HG03575 (cell line): ENCODE data around the gene TTC28.
"Not testable (repeated sequence)": the region's sequence is repeated elsewhere in the genome, so short reads cannot be mapped to it uniquely, and the experiment has no call there.

Experiments used
- ATAC-seq: cut with Tn5 transposase; IDR thresholded peaks from one replicate; pipeline ENCODE4 v1.9.1; 2021; ENCODE audit not compliant: unreplicated experiment, insufficient number of reproducible peaks, low FRiP score; ENCODE audit errors: extremely low read depth

The TTC28 gene

DNA sequence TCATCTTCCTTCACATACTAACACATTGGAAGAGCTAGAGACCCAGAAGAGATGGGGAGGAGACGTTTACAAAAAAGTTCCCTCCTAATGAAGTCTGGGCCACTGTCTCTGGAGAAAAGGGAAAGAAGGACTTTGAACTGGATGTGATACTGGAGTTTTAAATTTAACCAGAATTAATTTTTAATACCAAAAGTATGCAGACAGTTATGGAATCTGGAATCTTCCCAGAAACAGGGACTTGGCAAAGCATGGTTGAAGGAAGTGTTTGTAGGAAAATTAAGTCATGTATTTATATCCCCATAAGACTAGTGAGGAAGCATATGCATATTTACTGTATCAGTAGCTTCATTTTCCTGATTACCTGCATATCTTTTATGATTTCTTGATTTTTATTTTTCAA is 215.5 kb downstream of the TTC28 start:
- no peak for ATAC-seq

DNA sequence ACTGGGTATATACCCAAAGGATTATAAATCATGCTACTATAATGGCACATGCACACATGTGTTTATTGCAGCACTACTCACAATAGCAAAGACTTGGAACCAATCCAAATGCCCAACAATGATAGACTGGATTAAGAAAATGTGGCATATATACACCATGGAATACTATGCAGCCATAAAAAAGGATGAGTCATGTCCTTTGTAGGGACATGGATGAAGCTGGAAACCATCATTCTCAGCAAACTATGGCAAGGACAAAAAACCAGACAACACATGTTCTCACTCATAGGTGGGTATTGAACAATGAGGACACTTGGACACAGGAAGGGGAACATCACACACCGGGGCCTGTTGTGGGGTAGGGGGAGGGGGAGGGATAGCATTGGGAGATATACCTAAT is 216.2 kb downstream of the TTC28 start:
- ATAC-seq = not testable (repeated sequence)

DNA sequence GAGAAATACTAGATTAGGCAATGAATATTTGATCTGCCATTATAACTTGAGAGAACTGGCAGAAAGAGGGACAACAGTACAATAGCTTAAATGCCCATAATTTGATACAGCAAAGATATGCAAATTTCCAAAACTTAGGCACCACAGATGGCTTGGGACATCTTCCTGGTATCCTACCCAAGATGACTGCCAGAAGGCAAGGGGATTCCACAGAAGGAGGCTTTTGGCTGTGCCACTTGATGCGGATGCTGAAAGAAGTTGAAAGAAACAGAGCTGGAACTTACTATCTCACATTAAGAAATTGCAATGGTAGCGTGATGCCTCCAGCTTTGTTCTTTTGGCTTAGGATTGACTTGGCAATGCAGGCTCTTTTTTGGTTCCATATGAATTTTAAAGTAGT is 216.7 kb downstream of the TTC28 start:
- ATAC-seq = no peak

DNA sequence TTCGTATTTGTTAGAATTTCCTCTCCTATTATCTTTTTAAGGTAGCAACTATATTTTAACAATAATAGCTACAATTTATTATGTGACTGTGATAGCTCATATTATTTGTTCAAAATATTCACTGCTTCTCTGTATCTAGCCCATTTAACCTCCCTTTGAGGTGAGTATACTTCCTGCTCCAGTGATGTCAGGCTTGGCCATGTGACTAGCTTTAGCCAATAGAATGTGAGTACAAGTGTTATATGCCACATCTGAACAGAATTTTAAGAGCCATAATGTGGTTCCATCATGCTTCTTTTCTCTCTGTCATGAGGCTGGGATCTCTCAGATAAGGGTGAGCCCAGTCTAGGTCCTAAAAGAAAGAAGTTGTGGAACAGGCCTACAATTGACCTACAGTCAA is 217.6 kb downstream of the TTC28 start:
- ATAC-seq = no peak

DNA sequence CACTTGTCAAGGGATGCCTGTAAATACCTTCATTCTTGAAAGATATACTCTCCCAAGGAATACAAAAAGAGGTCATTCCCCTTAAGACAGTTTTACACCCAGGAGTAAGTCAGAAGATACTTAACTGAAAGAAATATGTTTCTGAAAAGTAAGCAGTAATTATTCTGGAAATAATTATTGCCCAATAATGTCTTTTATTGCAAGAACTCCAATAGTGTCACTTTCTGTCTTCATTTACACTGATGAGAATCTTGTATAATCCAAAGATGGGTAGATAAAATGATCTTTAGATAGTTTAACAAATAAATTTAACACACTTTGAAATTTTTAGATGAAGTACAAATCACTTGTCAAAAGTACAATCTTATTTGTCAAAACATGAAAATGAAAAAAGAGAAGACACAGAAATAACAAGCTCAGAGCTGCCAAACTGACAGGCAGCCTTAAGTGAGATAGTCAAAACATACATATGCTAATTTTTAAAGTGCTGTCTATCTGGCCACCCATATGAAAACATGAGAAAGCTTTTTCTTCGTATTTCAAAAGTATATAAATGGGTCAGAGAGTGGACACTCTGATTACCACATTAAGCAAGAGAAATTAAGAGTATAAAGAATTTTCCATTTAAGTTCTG is 225.1 kb downstream of the TTC28 start:
- no peak for ATAC-seq

DNA sequence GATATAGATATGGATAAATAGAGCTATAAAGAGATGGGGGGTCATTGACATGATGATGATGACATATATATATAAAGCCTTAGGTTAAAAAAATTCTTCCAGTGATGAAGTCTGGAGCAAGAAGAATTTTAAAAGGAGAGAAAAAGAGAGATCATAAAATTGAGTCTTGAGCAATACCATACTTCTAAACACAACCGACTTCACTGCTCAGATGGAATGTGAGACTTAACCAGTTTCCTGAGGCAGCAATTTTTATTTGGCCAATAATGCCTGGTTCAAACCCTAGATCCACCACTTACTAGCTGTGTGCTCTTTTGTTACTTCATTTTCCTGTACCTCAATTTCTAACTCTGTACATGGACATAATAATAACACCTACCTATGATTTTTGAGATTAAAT is 229.5 kb downstream of the TTC28 start:
- no peak for ATAC-seq

DNA sequence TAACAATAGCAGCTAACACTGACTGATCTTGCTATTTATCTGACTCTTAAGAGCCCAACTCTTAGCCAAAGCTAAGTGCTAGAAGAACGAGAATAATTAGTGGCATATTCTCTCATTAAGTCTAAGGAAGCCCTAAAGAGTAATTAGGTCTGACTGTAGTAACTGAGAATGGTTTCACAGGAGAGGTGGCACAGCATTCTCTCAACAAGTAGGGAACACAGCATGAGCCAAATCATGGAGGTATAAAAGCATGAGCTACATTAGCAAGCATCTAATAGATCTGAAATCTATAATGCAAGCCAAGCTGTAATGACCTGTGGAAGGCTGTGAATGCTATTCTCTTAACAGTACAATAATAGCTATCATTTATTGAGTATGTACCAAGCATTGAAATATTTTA is 230.6 kb downstream of the TTC28 start:
- ATAC-seq = no peak

DNA sequence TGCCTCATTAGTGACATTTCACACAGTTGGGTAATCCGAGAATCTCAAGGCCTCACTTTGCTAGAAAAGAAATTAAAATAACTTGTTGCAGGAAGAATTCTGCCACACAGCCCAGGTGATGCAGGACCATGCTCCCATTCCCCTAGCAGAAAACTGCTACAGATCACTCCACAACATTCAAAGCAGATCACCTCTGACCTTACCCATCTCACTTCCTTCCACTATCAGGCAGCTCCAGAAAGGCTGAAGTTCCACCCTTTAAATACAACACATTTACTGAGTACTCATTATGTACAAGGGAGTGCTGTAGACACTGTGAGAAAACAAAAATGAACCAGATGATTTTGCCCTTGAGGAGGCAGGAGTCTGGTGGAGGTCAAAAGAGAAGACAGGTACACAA is 231.0 kb downstream of the TTC28 start:
- no peak for ATAC-seq

DNA sequence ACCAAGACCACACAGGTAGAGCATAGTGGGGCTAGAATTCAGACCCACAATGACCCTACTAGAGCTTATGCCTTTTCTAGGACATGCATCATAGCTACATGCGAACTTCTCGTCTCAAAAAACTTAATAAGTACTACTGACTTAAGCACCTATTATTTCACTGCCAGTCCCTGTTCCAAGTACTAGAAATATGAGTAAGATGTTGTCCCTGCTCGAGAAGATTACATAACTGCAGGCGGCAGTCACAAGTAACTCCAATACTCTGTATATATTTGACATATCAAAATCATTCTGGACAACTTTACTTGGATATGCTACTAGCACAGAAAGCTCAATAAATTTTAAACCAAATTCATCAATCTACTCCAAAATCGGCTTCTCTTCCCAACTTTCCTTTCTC is 235.0 kb downstream of the TTC28 start:
- no peak for ATAC-seq

DNA sequence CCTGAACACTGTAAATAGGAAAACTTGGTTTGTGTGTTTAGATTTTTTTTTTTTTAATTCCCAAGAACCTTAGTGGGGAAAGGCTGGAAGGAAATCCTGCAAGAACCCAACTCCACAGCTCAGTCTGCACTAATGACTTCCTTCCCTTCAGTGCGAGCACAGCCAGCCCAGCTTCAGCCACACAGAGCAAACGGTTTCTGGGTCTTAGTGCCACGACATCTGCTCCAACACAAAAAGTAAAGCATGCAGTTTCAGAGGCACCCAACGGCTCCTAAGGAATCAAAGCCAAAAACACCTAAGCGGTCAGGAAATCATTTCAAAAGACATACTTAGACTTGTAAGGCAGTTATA is 236.1 kb downstream of the TTC28 start:
- no peak for ATAC-seq

DNA sequence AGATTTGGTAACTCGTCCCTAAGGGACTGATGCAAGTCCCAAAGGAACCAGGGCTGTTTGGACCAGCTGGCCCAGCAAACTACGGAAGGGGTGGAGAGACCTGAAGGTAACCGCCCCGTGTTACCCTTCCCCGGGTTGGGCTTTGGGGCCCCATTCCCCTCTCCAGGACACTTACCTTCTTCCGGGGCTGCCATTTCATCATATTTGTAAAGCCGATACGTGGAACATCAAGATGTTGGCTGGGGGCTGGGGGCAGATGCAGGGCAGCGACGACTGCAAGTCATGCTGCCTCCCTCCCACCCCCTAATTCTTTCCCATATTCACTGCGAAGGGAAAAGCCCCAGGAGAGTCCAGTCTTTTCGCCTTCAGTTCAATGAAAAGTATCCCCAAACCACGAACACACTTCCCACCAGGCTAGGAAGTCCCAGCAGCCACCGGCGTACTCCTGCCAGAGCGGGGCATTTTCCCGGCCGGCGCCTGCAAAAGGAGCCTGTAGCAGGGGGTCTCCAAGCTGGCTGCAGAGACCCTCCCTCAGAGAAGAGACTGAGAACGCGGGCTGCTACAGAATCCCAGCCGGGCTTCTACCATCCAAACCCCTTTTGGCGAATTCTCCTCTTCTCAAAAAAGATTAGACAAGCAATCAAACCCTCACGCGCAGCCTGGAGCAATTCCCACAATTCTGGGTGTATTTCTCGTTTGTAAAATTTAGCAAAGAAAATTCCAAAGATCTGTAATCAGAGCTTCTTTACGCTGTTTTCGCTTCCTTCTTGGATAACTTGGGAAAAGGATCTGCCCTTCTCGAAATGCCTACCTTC is 236.7 kb downstream of the TTC28 start:
- ATAC-seq = no peak

DNA sequence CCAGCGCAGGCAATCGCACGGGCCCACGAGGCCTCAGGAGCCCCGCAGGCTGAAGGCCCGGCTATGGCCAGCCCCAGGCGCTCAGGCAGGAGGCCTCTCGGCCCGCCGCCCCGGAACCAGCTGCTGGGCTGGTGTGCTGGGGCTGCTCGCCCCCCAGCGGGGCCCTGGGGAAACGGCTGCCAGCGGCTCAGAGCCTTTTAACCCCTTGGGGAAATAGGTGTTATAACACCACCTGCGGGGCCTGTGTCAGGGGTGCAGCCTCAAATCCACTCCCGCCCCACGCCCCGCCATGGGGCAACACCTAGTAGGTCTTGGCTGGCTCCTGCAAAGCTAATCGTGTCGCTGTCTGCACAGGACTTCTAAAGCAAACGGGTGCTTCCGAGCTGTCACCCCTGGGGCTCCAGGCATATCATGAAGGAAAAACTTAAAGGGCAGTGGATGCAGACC is 237.4 kb downstream of the TTC28 start:
- no peak for ATAC-seq

DNA sequence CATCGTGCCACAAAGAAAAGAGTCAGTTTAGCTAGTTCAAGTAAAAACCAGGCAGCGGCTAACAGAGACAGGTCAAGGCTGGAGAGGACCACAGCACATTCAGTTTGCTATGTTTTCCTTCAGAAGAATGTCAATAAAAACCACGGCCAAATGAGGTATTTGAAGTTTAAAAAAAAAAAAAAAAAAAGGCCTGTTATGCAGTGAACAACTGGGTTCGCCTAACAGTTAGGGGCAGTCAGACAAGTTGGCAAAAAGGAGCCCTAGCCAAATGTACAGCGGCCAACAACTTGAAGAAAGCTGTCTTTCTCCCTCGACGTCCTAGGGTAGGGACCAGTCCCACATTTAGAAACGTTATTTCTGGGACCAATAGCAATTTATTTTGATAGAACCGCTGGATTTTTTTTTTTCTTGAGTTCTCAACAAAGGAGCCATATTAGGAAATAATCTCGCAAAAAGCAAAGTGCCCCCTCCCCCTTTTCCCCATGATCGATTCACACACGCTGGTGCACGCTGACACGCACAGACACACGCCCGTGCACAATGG is 237.8 kb downstream of the TTC28 start:
- ATAC-seq = no peak

DNA sequence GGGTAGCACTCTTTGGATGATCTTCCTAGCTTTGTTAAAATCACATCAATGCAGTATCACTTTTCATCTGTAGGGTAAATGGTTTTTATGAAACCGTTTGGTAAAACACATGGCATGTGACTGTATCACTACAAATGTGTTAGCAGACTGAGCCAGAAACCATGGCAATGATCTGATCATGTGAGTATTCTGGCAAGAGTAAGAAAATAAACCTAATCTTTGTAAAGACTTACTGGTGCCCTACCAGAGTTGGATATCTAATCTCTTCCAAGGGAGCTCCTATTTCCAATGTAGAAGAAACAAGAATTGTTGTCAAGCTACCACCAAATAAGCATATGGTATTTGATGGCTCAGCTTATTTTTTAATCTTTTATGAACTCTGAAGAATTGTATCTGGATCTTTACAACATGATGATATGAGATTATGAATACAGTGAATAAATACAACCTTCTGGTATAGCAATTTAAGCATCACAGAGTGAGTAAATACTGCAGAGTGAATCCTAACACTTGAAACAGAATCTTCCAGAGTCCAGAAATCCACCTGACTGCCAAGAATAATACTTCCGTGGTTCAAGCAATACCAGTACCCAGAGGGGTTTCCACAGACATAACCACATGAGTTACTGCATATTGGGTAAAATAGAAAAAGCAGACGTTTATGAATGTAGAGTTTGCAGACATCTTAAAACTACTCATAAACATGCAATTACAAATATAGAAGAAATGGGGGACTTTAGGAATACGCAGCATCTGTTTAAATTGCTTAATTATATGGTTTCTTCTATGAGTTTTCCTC is 238.8 kb downstream of the TTC28 start:
- ATAC-seq = no peak

DNA sequence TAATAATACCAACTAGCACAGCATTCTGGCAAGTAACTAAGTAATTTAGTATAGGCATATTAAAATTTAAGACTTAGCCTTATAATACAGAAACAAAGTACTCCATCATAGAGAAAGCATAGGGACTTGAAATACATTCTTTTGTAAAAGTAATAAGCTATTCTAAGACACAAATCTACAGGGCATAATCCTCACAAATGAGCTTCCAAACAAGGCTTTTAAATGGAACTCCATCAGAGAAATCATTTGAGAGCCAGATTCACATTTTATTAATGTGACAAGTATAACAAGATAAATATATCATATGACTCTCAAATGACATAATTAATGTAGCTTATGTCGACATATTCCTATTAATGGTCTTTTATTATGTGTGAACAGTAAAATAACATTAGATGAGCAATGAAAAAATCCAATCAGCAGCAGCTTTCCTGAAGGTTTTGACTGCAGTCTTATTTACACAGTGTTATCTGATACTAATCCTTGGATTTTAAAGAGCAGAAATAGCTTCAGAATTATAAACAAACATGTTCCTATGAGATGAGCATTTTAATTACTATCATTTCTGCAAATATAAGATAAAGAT is 241.4 kb downstream of the TTC28 start:
- no peak for ATAC-seq

DNA sequence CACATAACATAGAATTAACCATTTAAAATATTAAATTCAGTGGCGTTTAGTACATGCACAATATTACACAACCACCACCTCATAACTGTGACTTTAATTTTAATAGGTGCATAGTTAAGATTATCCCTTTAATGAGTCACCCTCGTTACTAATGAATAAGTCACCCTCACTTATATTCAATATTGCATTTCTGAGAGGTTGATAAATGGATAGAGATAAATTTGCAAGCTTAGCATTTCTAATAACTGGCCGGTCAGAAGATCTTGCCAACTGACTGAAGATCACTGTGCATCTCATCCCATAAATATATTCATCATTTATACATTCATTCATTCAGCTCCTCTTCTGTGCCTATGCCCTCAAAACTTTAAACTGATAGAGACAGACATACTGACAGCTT is 243.7 kb downstream of the TTC28 start:
- ATAC-seq = no peak

DNA sequence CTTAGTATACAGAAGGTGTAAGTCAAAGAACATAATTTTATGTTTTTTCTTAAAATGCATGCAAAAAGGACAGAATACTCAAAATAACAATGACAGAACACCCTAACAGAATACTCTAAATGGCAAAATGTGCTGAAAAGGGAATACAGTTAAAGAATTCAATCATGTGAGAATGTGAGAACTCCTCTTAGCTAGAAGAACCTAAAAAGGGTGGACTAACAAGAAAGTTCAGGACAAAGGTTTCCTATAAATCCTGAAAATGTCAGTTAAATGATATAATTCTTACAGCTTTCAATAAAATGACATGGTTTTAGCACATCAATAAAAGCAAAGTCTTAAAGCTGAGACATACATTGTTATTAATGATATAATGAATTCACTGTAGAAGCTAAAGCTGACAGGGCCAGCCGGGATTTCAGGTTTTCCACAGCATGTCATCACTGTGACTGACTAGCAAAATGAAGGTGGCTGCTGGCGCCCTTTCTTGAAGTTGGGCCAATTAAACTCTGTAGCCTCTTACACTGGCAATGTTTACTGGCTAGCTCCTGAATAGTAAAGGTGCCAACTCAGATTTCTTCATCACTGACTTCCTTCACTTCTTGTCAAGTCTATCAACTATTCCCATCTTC is 244.4 kb downstream of the TTC28 start:
- ATAC-seq = no peak

DNA sequence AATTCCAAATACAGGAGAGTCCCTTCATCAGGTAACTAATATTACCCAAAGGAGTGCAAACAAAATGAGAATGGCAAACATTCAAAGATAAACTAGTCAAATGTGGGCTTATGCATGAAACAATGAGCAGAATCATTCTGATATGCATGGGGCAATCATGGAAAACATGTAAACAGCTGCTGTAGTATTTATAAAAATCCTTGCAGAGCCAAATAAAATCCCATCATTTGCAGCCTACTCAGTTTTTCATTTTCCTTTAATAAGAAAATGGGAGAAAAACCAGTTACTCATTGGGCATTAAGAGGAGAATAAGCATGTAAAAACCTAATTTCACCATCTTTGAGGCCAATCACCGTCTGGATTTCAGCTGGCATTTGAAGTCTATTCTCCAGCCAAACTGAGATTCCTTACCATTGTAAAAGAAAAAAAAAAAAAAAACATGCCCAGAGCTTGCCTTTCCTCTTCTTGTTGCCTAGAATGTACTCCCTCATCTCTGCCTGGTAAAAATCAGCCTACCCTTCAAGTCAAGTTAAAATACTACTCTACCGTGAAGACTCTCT is 249.1 kb downstream of the TTC28 start:
- no peak for ATAC-seq

DNA sequence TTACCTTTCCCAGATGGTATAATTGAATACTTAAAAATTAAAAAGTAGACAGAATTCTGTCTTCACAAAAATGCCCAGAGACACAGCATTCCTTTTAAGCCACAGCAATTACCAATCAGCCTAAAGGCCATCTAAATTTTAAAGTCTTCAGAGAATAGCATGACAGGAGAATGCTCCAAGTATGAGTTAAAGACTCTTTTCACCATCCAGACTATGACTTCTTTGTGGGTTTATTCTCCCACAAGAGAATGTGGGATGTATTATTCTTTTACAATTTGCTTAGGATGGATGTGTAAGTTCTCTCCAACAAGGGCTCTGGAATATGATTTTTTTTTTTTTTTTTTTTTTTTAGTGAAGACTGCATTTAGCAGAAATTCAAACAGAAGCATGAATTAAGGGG is 249.9 kb downstream of the TTC28 start:
- ATAC-seq = no peak
